Sciatic nerve (tissue), 2 donors: ENCODE measurements around the gene INAFM1. TPM values are rescaled to one million over a fixed set of nuclear protein-coding genes. Genes with fewer than 3 reads are reported as not detected.
A peak's percentile ranks its signal among the peaks of the same experiment; 100 is the strongest.

ENCODE experiments used
- ATAC-seq: fragments of 200-7000 bp; cut with Tn5 transposase; one replicate; pipeline ENCODE4 v1.9.1; 2020; ENCODE audit warnings: mild to moderate bottlenecking, moderate library complexity
- DNase-seq: peaks from one replicate; pipeline ENCODE4 v3.0.0-alpha.2; 2020; ENCODE audit warnings: low spot score
- intact Hi-C: fragments of 100-400 bp; cut with DNase I; formaldehyde crosslinking; loops from one replicate; pipeline ENCODE4 v1.14.2; 2022
- microRNA-seq: library from miRNA; unstranded; fragments of <30 nt; microRNA quantifications from one replicate; pipeline ENCODE4 v1.2.0, GENCODE V29; 2020
- total RNA-seq: library from RNA; stranded (reverse); fragmentation: NEBNext Ultra II Directional; extraction: Animal tissue kit (Norgen Biotek cat#: 25700); gene quantifications from one replicate; pipeline ENCODE4 v1.2.1, GENCODE V29; 2021
- donor health status: DM: no; HTN: no; CAD: no.
- donor health status: DM: no; HTN: no; CAD: no.

INAFM1 gene
- total RNA-seq, 1 donor from 2014 or later = 28.2 TPM

GRCh38 chr19:47324502-47324901 is 49.8 kb downstream of the INAFM1 start:
- DNase-seq (no peak), ATAC-seq (peak; percentile 87)
- intact Hi-C loops = no loop called here

Small RNAs within 50 kb of the gene (microRNA-seq; reads per million reads assigned to microRNA genes)
- not detected for gene MIR3190
- not detected for gene MIR3191

Other genes starting within 250 kb of the INAFM1 start
- 19.3 TPM for gene TMEM160, start 226.3 kb upstream of the INAFM1 start, total RNA-seq
- gene ZC3H4, start 161.1 kb upstream of the INAFM1 start, total RNA-seq = 50.4 TPM
- 41.8 TPM for gene SAE1, start 144.1 kb upstream of the INAFM1 start, total RNA-seq
- gene BBC3, start 43.7 kb upstream of the INAFM1 start, total RNA-seq = 5.4 TPM
- gene CCDC9, start 18.4 kb upstream of the INAFM1 start, total RNA-seq = 42.4 TPM
- gene C5AR1, start 35.0 kb downstream of the INAFM1 start, total RNA-seq = 33.3 TPM
- 6.1 TPM for gene C5AR2, start 57.3 kb downstream of the INAFM1 start, total RNA-seq
- gene DHX34, start 74.4 kb downstream of the INAFM1 start, total RNA-seq = 15.2 TPM
- gene MEIS3, start 144.6 kb downstream of the INAFM1 start, total RNA-seq = 6.6 TPM
- not detected for gene SLC8A2, start 197.0 kb downstream of the INAFM1 start, total RNA-seq
- 6.3 TPM for gene KPTN, start 209.3 kb downstream of the INAFM1 start, total RNA-seq
- gene NAPA, start 240.2 kb downstream of the INAFM1 start, total RNA-seq = 91.7 TPM